GM23338 (cell line): ENCODE data around the gene KCNN3. TPM values are rescaled to one million over a fixed set of nuclear protein-coding genes. Genes with fewer than 3 reads are reported as not detected.

Source experiments
- ATAC-seq: fragments of 200-7000 bp; cut with Tn5 transposase; 3 replicates; pipeline ENCODE4 v1.9.1; 2020
- DNase-seq: peaks from one replicate; pipeline ENCODE4 v3.0.0-alpha.2; 2015; ENCODE audit warnings: low spot score
- H2AFZ ChIP-seq: fragments of 200-600 bp; sonication (generic); 2 replicates; pipeline ENCODE4 v1.8.0; 2016; ENCODE audit warnings: antibody characterized with exemption, mild to moderate bottlenecking, moderate library complexity
- H3F3A ChIP-seq: fragments of 200-600 bp; sonication (generic); replicated peaks from 2 replicates; pipeline ENCODE4 v1.8.0; 2017; ENCODE audit warnings: antibody characterized with exemption, mixed run types, low read depth
- H3K27ac ChIP-seq: fragments of 200-600 bp; sonication (generic); 2 replicates; pipeline ENCODE4 v1.6.1; 2016; ENCODE audit warnings: low read depth
- H3K27me3 ChIP-seq: fragments of 200-600 bp; sonication (generic); 2 replicates; pipeline ENCODE4 v1.8.0; 2016; ENCODE audit warnings: mild to moderate bottlenecking, mixed run types, moderate library complexity; ENCODE audit not compliant: insufficient read depth
- H3K36me3 ChIP-seq: fragments of 200-600 bp; sonication (generic); 2 replicates; pipeline ENCODE4 v1.8.0; 2016; ENCODE audit warnings: mild to moderate bottlenecking; ENCODE audit not compliant: insufficient read depth
- H3K4me1 ChIP-seq: fragments of 200-600 bp; sonication (generic); 2 replicates; pipeline ENCODE4 v1.8.0; 2016; ENCODE audit warnings: mild to moderate bottlenecking, moderate library complexity; ENCODE audit not compliant: insufficient read depth
- H3K4me2 ChIP-seq: fragments of 200-600 bp; sonication (generic); 2 replicates; pipeline ENCODE4 v1.7.1; 2017; ENCODE audit warnings: mixed run types
- H3K4me3 ChIP-seq: fragments of 200-600 bp; sonication (generic); 2 replicates; pipeline ENCODE4 v1.6.1; 2016; ENCODE audit warnings: mixed run types
- H3K79me2 ChIP-seq: fragments of 200-600 bp; sonication (generic); replicated peaks from 2 replicates; pipeline ENCODE4 v1.8.0; 2017; ENCODE audit warnings: mild to moderate bottlenecking; ENCODE audit not compliant: insufficient read depth
- H3K9me2 ChIP-seq: fragments of 200-600 bp; sonication (generic); 2 replicates; pipeline ENCODE4 v1.8.0; 2017; ENCODE audit not compliant: insufficient read depth
- H4K20me1 ChIP-seq: fragments of 200-600 bp; sonication (generic); replicated peaks from 2 replicates; pipeline ENCODE4 v1.8.0; 2017; ENCODE audit warnings: mild to moderate bottlenecking; ENCODE audit not compliant: insufficient read depth
- H3K27ac Mint-ChIP-seq: 2 replicates; pipeline ENCODE4 v1.8.0; 2020; ENCODE audit warnings: inconsistent platforms, mild to moderate bottlenecking, moderate library complexity, mixed read lengths
- H3K27me3 Mint-ChIP-seq: 3 replicates; pipeline ENCODE4 v1.8.0; 2022; ENCODE audit warnings: low read depth, mild to moderate bottlenecking, moderate library complexity, mixed read lengths, inconsistent platforms; ENCODE audit not compliant: insufficient read depth, poor library complexity
- H3K36me3 Mint-ChIP-seq: 3 replicates; pipeline ENCODE4 v1.8.0; 2021; ENCODE audit warnings: low read depth, mild to moderate bottlenecking, inconsistent platforms, moderate library complexity, mixed read lengths
- H3K4me1 Mint-ChIP-seq: 3 replicates; pipeline ENCODE4 v1.8.0; 2020; ENCODE audit warnings: mild to moderate bottlenecking, inconsistent platforms, mixed read lengths
- H3K4me3 Mint-ChIP-seq: 3 replicates; pipeline ENCODE4 v1.8.0; 2021; ENCODE audit warnings: moderate library complexity, mild to moderate bottlenecking, inconsistent platforms, mixed read lengths
- H3K9me3 Mint-ChIP-seq: 3 replicates; pipeline ENCODE4 v1.8.0; 2020; ENCODE audit warnings: moderate library complexity, mild to moderate bottlenecking, inconsistent platforms, mixed read lengths
- CREB1 ChIP-seq: fragments of 250-450 bp; sonication (Bioruptor Pico); IDR thresholded peaks from 2 replicates; pipeline ENCODE4 v1.5.0; 2020; ENCODE audit warnings: low read depth, mild to moderate bottlenecking, moderate library complexity
- EZH2 ChIP-seq: fragments of 200-600 bp; sonication (generic); IDR thresholded peaks from one replicate; pipeline ENCODE4 v1.8.0; 2017; ENCODE audit warnings: antibody characterized with exemption, mild to moderate bottlenecking, low read depth; ENCODE audit not compliant: unreplicated experiment
- EZH2phosphoT487 ChIP-seq: fragments of 200-600 bp; sonication (generic); IDR thresholded peaks from one replicate; pipeline ENCODE4 v1.8.1; 2018; ENCODE audit warnings: antibody characterized with exemption; ENCODE audit not compliant: unreplicated experiment
- JUNB ChIP-seq: IDR thresholded peaks from one replicate; pipeline ENCODE4 v1.6.1; 2016; ENCODE audit warnings: antibody characterized with exemption; ENCODE audit not compliant: unreplicated experiment
- NANOG ChIP-seq: IDR thresholded peaks from 2 replicates; pipeline ENCODE4 v1.6.1; 2016; ENCODE audit warnings: antibody characterized with exemption, borderline replicate concordance
- POLR2AphosphoS5 ChIP-seq: IDR thresholded peaks from 2 replicates; pipeline ENCODE4 v1.6.1; 2016; ENCODE audit warnings: antibody characterized with exemption, low read depth
- STAT1 ChIP-seq: IDR thresholded peaks from one replicate; pipeline ENCODE4 v1.6.1; 2016; ENCODE audit warnings: antibody characterized with exemption; ENCODE audit not compliant: unreplicated experiment
- ZNF114 ChIP-seq: fragments of 250-450 bp; sonication (Bioruptor Pico); IDR thresholded peaks from 2 replicates; pipeline ENCODE4 v1.5.0; 2020; ENCODE audit warnings: mild to moderate bottlenecking, moderate library complexity
- ZNF331 ChIP-seq: fragments of 250-450 bp; sonication (Bioruptor Pico); IDR thresholded peaks from 2 replicates; pipeline ENCODE4 v1.5.0; 2020; ENCODE audit warnings: low read depth, mild to moderate bottlenecking, moderate library complexity
- polyA plus RNA-seq: library from polyadenylated mRNA; unstranded; fragments of >200 nt; fragmentation: Nextera tagmentation; extraction: Ambion mirVana; gene quantifications from 2 replicates; pipeline ENCODE4 v1.2.1, GENCODE V29; 2016
- total RNA-seq: library from RNA; depleted of rRNA; stranded (reverse); fragments of >200 nt; shearing (Covaris generic); gene quantifications from 2 replicates; pipeline ENCODE4 v1.2.3, GENCODE V29; 2014
- TF ChIP-seq, protein P1 (sequence below), 2 experiments: fragments of 200-600 bp in 1 of 2; sonication (generic) in 1 of 2; conservative IDR thresholded peaks; 2 replicates each; pipeline versions ENCODE4 v1.5.1 to v1.6.1; 2016 to 2017; ENCODE audit warnings: antibody characterized with exemption in 2 of 2, low read depth in 2 of 2, mild to moderate bottlenecking in 2 of 2, moderate library complexity in 1 of 2
- TF ChIP-seq, protein P2 (sequence below): fragments of 250-450 bp; sonication (Bioruptor Pico); IDR thresholded peaks from 2 replicates; pipeline ENCODE4 v1.5.0; 2020; ENCODE audit warnings: mild to moderate bottlenecking, moderate library complexity
- TF ChIP-seq, protein P3 (sequence below): IDR thresholded peaks from one replicate; pipeline ENCODE4 v1.6.1; 2018; ENCODE audit warnings: antibody characterized with exemption; ENCODE audit not compliant: unreplicated experiment
- TF ChIP-seq, protein P4 (sequence below): IDR thresholded peaks from 2 replicates; pipeline ENCODE4 v1.6.1; 2016; ENCODE audit warnings: antibody characterized with exemption

The KCNN3 gene
- total and polyA plus RNA-seq, 2 experiments from 2014 or later = 1.9 to 3.0 TPM

DNA sequence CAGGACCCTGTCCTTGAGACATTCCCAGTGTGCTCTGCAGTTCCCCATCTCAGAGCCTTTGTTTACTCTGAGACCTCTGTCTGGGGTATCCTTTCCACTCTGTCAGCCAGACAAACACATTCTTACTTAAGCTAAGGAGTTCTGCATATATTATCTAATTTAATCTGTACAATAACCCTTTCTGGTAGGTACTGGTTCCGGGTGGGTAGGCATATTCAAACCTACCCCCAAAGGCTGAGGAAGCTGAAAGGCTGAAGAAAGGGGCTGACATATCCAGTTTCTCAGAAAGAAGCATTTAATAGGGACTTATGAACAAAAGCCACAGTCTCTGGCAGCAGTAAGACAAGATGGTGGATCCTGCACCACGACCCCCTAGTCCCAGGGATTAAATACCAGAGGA lies 53.1 kb downstream of the KCNN3 start:
- Histone ChIP-seq H3K4me3 (no peak overlapping the region), H2AFZ (no peak overlapping the region), H3K4me1 (peaks cover 10% of the 10 kb centered on the region), H4K20me1 (no peaks in the 10 kb centered on the region), H3K4me2 (no peak overlapping the region), H3K27ac (no peak overlapping the region), H3K79me2 (no peaks in the 10 kb centered on the region), H3K27me3 (no peaks in the 10 kb centered on the region), H3K36me3 (no peaks in the 10 kb centered on the region), H3F3A (no peaks in the 10 kb centered on the region), H3K9me2 (no peaks in the 10 kb centered on the region; the same call in 1 of the 2 replicates)
- Mint-ChIP-seq H3K36me3 (no peaks in the 10 kb centered on the region), H3K9me3 (no peaks in the 10 kb centered on the region; the same call in 2 of the 3 replicates), H3K4me3 (no peak overlapping the region), H3K27me3 (peaks cover 5% of the 10 kb centered on the region), H3K27ac (no peak overlapping the region), H3K4me1 (peaks cover 23% of the 10 kb centered on the region)
- DNase-seq (no peak), ATAC-seq (no peak)
- TF ChIP-seq STAT1 = no peak
- no peak for TF ChIP-seq EZH2phosphoT487
- TF ChIP-seq POLR2AphosphoS5 = no peak
- no peak for TF ChIP-seq NANOG
- TF ChIP-seq EZH2 = no peak
- no peak for TF ChIP-seq JUNB
- TF ChIP-seq, protein P1, sequence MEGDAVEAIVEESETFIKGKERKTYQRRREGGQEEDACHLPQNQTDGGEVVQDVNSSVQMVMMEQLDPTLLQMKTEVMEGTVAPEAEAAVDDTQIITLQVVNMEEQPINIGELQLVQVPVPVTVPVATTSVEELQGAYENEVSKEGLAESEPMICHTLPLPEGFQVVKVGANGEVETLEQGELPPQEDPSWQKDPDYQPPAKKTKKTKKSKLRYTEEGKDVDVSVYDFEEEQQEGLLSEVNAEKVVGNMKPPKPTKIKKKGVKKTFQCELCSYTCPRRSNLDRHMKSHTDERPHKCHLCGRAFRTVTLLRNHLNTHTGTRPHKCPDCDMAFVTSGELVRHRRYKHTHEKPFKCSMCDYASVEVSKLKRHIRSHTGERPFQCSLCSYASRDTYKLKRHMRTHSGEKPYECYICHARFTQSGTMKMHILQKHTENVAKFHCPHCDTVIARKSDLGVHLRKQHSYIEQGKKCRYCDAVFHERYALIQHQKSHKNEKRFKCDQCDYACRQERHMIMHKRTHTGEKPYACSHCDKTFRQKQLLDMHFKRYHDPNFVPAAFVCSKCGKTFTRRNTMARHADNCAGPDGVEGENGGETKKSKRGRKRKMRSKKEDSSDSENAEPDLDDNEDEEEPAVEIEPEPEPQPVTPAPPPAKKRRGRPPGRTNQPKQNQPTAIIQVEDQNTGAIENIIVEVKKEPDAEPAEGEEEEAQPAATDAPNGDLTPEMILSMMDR (conservative IDR thresholded peaks at IDR 0.05; ENCODE audit: low read depth in 2 of 2) = no peak
- no peak for TF ChIP-seq CREB1 (CRISPR knock-in tag)
- TF ChIP-seq, protein P2, sequence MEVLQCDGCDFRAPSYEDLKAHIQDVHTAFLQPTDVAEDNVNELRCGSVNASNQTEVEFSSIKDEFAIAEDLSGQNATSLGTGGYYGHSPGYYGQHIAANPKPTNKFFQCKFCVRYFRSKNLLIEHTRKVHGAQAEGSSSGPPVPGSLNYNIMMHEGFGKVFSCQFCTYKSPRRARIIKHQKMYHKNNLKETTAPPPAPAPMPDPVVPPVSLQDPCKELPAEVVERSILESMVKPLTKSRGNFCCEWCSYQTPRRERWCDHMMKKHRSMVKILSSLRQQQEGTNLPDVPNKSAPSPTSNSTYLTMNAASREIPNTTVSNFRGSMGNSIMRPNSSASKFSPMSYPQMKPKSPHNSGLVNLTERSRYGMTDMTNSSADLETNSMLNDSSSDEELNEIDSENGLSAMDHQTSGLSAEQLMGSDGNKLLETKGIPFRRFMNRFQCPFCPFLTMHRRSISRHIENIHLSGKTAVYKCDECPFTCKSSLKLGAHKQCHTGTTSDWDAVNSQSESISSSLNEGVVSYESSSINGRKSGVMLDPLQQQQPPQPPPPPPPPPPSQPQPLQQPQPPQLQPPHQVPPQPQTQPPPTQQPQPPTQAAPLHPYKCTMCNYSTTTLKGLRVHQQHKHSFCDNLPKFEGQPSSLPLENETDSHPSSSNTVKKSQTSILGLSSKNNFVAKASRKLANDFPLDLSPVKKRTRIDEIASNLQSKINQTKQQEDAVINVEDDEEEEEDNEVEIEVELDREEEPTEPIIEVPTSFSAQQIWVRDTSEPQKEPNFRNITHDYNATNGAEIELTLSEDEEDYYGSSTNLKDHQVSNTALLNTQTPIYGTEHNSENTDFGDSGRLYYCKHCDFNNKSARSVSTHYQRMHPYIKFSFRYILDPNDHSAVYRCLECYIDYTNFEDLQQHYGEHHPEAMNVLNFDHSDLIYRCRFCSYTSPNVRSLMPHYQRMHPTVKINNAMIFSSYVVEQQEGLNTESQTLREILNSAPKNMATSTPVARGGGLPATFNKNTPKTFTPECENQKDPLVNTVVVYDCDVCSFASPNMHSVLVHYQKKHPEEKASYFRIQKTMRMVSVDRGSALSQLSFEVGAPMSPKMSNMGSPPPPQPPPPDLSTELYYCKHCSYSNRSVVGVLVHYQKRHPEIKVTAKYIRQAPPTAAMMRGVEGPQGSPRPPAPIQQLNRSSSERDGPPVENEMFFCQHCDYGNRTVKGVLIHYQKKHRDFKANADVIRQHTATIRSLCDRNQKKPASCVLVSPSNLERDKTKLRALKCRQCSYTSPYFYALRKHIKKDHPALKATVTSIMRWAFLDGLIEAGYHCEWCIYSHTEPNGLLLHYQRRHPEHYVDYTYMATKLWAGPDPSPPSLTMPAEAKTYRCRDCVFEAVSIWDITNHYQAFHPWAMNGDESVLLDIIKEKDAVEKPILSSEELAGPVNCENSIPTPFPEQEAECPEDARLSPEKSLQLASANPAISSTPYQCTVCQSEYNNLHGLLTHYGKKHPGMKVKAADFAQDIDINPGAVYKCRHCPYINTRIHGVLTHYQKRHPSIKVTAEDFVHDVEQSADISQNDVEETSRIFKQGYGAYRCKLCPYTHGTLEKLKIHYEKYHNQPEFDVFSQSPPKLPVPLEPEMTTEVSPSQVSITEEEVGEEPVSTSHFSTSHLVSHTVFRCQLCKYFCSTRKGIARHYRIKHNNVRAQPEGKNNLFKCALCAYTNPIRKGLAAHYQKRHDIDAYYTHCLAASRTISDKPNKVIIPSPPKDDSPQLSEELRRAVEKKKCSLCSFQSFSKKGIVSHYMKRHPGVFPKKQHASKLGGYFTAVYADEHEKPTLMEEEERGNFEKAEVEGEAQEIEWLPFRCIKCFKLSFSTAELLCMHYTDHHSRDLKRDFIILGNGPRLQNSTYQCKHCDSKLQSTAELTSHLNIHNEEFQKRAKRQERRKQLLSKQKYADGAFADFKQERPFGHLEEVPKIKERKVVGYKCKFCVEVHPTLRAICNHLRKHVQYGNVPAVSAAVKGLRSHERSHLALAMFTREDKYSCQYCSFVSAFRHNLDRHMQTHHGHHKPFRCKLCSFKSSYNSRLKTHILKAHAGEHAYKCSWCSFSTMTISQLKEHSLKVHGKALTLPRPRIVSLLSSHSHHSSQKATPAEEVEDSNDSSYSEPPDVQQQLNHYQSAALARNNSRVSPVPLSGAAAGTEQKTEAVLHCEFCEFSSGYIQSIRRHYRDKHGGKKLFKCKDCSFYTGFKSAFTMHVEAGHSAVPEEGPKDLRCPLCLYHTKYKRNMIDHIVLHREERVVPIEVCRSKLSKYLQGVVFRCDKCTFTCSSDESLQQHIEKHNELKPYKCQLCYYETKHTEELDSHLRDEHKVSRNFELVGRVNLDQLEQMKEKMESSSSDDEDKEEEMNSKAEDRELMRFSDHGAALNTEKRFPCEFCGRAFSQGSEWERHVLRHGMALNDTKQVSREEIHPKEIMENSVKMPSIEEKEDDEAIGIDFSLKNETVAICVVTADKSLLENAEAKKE = no peak
- no peak for TF ChIP-seq ZNF114
- TF ChIP-seq, protein P3, sequence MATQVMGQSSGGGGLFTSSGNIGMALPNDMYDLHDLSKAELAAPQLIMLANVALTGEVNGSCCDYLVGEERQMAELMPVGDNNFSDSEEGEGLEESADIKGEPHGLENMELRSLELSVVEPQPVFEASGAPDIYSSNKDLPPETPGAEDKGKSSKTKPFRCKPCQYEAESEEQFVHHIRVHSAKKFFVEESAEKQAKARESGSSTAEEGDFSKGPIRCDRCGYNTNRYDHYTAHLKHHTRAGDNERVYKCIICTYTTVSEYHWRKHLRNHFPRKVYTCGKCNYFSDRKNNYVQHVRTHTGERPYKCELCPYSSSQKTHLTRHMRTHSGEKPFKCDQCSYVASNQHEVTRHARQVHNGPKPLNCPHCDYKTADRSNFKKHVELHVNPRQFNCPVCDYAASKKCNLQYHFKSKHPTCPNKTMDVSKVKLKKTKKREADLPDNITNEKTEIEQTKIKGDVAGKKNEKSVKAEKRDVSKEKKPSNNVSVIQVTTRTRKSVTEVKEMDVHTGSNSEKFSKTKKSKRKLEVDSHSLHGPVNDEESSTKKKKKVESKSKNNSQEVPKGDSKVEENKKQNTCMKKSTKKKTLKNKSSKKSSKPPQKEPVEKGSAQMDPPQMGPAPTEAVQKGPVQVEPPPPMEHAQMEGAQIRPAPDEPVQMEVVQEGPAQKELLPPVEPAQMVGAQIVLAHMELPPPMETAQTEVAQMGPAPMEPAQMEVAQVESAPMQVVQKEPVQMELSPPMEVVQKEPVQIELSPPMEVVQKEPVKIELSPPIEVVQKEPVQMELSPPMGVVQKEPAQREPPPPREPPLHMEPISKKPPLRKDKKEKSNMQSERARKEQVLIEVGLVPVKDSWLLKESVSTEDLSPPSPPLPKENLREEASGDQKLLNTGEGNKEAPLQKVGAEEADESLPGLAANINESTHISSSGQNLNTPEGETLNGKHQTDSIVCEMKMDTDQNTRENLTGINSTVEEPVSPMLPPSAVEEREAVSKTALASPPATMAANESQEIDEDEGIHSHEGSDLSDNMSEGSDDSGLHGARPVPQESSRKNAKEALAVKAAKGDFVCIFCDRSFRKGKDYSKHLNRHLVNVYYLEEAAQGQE = no peak
- no peak for TF ChIP-seq ZNF331 (CRISPR knock-in tag)
- TF ChIP-seq, protein P4, sequence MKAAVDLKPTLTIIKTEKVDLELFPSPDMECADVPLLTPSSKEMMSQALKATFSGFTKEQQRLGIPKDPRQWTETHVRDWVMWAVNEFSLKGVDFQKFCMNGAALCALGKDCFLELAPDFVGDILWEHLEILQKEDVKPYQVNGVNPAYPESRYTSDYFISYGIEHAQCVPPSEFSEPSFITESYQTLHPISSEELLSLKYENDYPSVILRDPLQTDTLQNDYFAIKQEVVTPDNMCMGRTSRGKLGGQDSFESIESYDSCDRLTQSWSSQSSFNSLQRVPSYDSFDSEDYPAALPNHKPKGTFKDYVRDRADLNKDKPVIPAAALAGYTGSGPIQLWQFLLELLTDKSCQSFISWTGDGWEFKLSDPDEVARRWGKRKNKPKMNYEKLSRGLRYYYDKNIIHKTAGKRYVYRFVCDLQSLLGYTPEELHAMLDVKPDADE = no peak
